ENCODE results near the gene ZNF91.

DNA sequence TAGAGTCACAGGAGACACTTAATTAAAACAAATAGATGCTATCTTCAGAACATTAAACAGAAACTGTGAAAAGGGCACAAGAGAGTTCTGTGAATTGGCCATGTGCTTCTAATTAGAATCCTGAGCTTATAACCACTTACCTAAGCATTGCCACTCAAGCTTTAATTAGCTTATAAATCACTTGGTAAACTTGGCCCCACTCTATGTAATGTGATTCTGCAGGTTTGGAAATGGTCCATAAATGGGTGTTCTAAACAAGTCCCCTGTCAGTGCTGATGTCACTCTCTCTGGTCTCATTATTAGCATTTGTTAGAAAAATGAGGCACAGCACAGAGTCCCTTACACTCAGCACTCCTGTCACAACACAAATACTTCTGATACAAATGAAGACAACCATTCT is 18.0 kb downstream of the ZNF91 start:
- TF ChIP-seq, protein P1, sequence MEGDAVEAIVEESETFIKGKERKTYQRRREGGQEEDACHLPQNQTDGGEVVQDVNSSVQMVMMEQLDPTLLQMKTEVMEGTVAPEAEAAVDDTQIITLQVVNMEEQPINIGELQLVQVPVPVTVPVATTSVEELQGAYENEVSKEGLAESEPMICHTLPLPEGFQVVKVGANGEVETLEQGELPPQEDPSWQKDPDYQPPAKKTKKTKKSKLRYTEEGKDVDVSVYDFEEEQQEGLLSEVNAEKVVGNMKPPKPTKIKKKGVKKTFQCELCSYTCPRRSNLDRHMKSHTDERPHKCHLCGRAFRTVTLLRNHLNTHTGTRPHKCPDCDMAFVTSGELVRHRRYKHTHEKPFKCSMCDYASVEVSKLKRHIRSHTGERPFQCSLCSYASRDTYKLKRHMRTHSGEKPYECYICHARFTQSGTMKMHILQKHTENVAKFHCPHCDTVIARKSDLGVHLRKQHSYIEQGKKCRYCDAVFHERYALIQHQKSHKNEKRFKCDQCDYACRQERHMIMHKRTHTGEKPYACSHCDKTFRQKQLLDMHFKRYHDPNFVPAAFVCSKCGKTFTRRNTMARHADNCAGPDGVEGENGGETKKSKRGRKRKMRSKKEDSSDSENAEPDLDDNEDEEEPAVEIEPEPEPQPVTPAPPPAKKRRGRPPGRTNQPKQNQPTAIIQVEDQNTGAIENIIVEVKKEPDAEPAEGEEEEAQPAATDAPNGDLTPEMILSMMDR (IDR thresholded peaks at IDR 0.05; ENCODE audit: insufficient read depth, low read length) = no peak
- no peak for TF ChIP-seq POLR2AphosphoS5 (IDR thresholded peaks at IDR 0.05; ENCODE audit: low read depth)
- TF ChIP-seq GABPA (IDR thresholded peaks at IDR 0.05; ENCODE audit: low read depth) = no peak
- TF ChIP-seq SPI1 (IDR thresholded peaks at IDR 0.05; ENCODE audit: borderline replicate concordance, low read depth) = no peak
- TF ChIP-seq, protein P2, sequence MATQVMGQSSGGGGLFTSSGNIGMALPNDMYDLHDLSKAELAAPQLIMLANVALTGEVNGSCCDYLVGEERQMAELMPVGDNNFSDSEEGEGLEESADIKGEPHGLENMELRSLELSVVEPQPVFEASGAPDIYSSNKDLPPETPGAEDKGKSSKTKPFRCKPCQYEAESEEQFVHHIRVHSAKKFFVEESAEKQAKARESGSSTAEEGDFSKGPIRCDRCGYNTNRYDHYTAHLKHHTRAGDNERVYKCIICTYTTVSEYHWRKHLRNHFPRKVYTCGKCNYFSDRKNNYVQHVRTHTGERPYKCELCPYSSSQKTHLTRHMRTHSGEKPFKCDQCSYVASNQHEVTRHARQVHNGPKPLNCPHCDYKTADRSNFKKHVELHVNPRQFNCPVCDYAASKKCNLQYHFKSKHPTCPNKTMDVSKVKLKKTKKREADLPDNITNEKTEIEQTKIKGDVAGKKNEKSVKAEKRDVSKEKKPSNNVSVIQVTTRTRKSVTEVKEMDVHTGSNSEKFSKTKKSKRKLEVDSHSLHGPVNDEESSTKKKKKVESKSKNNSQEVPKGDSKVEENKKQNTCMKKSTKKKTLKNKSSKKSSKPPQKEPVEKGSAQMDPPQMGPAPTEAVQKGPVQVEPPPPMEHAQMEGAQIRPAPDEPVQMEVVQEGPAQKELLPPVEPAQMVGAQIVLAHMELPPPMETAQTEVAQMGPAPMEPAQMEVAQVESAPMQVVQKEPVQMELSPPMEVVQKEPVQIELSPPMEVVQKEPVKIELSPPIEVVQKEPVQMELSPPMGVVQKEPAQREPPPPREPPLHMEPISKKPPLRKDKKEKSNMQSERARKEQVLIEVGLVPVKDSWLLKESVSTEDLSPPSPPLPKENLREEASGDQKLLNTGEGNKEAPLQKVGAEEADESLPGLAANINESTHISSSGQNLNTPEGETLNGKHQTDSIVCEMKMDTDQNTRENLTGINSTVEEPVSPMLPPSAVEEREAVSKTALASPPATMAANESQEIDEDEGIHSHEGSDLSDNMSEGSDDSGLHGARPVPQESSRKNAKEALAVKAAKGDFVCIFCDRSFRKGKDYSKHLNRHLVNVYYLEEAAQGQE (IDR thresholded peaks at IDR 0.05; ENCODE audit: insufficient replicate concordance, low read depth) = no peak
